GM23338 (cell line): ENCODE results near the gene MAGEA4. TPM values are rescaled to one million over a fixed set of nuclear protein-coding genes. Genes with fewer than 3 reads are reported as not detected.

ENCODE experiments used
- ATAC-seq: fragments of 200-7000 bp; cut with Tn5 transposase; 3 replicates; pipeline ENCODE4 v1.9.1; 2020
- DNase-seq: peaks from one replicate; pipeline ENCODE4 v3.0.0-alpha.2; 2015; ENCODE audit warnings: low spot score
- H2AFZ ChIP-seq: fragments of 200-600 bp; sonication (generic); 2 replicates; pipeline ENCODE4 v1.8.0; 2016; ENCODE audit warnings: antibody characterized with exemption, mild to moderate bottlenecking, moderate library complexity
- H3F3A ChIP-seq: fragments of 200-600 bp; sonication (generic); replicated peaks from 2 replicates; pipeline ENCODE4 v1.8.0; 2017; ENCODE audit warnings: antibody characterized with exemption, mixed run types, low read depth
- H3K27ac ChIP-seq: fragments of 200-600 bp; sonication (generic); 2 replicates; pipeline ENCODE4 v1.6.1; 2016; ENCODE audit warnings: low read depth
- H3K27me3 ChIP-seq: fragments of 200-600 bp; sonication (generic); 2 replicates; pipeline ENCODE4 v1.8.0; 2016; ENCODE audit warnings: mild to moderate bottlenecking, mixed run types, moderate library complexity; ENCODE audit not compliant: insufficient read depth
- H3K36me3 ChIP-seq: fragments of 200-600 bp; sonication (generic); 2 replicates; pipeline ENCODE4 v1.8.0; 2016; ENCODE audit warnings: mild to moderate bottlenecking; ENCODE audit not compliant: insufficient read depth
- H3K4me1 ChIP-seq: fragments of 200-600 bp; sonication (generic); 2 replicates; pipeline ENCODE4 v1.8.0; 2016; ENCODE audit warnings: mild to moderate bottlenecking, moderate library complexity; ENCODE audit not compliant: insufficient read depth
- H3K4me2 ChIP-seq: fragments of 200-600 bp; sonication (generic); 2 replicates; pipeline ENCODE4 v1.7.1; 2017; ENCODE audit warnings: mixed run types
- H3K4me3 ChIP-seq: fragments of 200-600 bp; sonication (generic); 2 replicates; pipeline ENCODE4 v1.6.1; 2016; ENCODE audit warnings: mixed run types
- H3K79me2 ChIP-seq: fragments of 200-600 bp; sonication (generic); replicated peaks from 2 replicates; pipeline ENCODE4 v1.8.0; 2017; ENCODE audit warnings: mild to moderate bottlenecking; ENCODE audit not compliant: insufficient read depth
- H3K9me2 ChIP-seq: fragments of 200-600 bp; sonication (generic); 2 replicates; pipeline ENCODE4 v1.8.0; 2017; ENCODE audit not compliant: insufficient read depth
- H4K20me1 ChIP-seq: fragments of 200-600 bp; sonication (generic); replicated peaks from 2 replicates; pipeline ENCODE4 v1.8.0; 2017; ENCODE audit warnings: mild to moderate bottlenecking; ENCODE audit not compliant: insufficient read depth
- H3K27ac Mint-ChIP-seq: 2 replicates; pipeline ENCODE4 v1.8.0; 2020; ENCODE audit warnings: inconsistent platforms, mild to moderate bottlenecking, moderate library complexity, mixed read lengths
- H3K27me3 Mint-ChIP-seq: 3 replicates; pipeline ENCODE4 v1.8.0; 2022; ENCODE audit warnings: low read depth, mild to moderate bottlenecking, moderate library complexity, mixed read lengths, inconsistent platforms; ENCODE audit not compliant: insufficient read depth, poor library complexity
- H3K36me3 Mint-ChIP-seq: 3 replicates; pipeline ENCODE4 v1.8.0; 2021; ENCODE audit warnings: low read depth, mild to moderate bottlenecking, inconsistent platforms, moderate library complexity, mixed read lengths
- H3K4me1 Mint-ChIP-seq: 3 replicates; pipeline ENCODE4 v1.8.0; 2020; ENCODE audit warnings: mild to moderate bottlenecking, inconsistent platforms, mixed read lengths
- H3K4me3 Mint-ChIP-seq: 3 replicates; pipeline ENCODE4 v1.8.0; 2021; ENCODE audit warnings: moderate library complexity, mild to moderate bottlenecking, inconsistent platforms, mixed read lengths
- H3K9me3 Mint-ChIP-seq: 3 replicates; pipeline ENCODE4 v1.8.0; 2020; ENCODE audit warnings: moderate library complexity, mild to moderate bottlenecking, inconsistent platforms, mixed read lengths
- CREB1 ChIP-seq: fragments of 250-450 bp; sonication (Bioruptor Pico); IDR thresholded peaks from 2 replicates; pipeline ENCODE4 v1.5.0; 2020; ENCODE audit warnings: low read depth, mild to moderate bottlenecking, moderate library complexity
- EZH2 ChIP-seq: fragments of 200-600 bp; sonication (generic); IDR thresholded peaks from one replicate; pipeline ENCODE4 v1.8.0; 2017; ENCODE audit warnings: antibody characterized with exemption, mild to moderate bottlenecking, low read depth; ENCODE audit not compliant: unreplicated experiment
- EZH2phosphoT487 ChIP-seq: fragments of 200-600 bp; sonication (generic); IDR thresholded peaks from one replicate; pipeline ENCODE4 v1.8.1; 2018; ENCODE audit warnings: antibody characterized with exemption; ENCODE audit not compliant: unreplicated experiment
- JUNB ChIP-seq: IDR thresholded peaks from one replicate; pipeline ENCODE4 v1.6.1; 2016; ENCODE audit warnings: antibody characterized with exemption; ENCODE audit not compliant: unreplicated experiment
- NANOG ChIP-seq: IDR thresholded peaks from 2 replicates; pipeline ENCODE4 v1.6.1; 2016; ENCODE audit warnings: antibody characterized with exemption, borderline replicate concordance
- POLR2AphosphoS5 ChIP-seq: IDR thresholded peaks from 2 replicates; pipeline ENCODE4 v1.6.1; 2016; ENCODE audit warnings: antibody characterized with exemption, low read depth
- STAT1 ChIP-seq: IDR thresholded peaks from one replicate; pipeline ENCODE4 v1.6.1; 2016; ENCODE audit warnings: antibody characterized with exemption; ENCODE audit not compliant: unreplicated experiment
- ZNF114 ChIP-seq: fragments of 250-450 bp; sonication (Bioruptor Pico); IDR thresholded peaks from 2 replicates; pipeline ENCODE4 v1.5.0; 2020; ENCODE audit warnings: mild to moderate bottlenecking, moderate library complexity
- ZNF331 ChIP-seq: fragments of 250-450 bp; sonication (Bioruptor Pico); IDR thresholded peaks from 2 replicates; pipeline ENCODE4 v1.5.0; 2020; ENCODE audit warnings: low read depth, mild to moderate bottlenecking, moderate library complexity
- polyA plus RNA-seq: library from polyadenylated mRNA; unstranded; fragments of >200 nt; fragmentation: Nextera tagmentation; extraction: Ambion mirVana; gene quantifications from 2 replicates; pipeline ENCODE4 v1.2.1, GENCODE V29; 2016
- total RNA-seq: library from RNA; depleted of rRNA; stranded (reverse); fragments of >200 nt; shearing (Covaris generic); gene quantifications from 2 replicates; pipeline ENCODE4 v1.2.3, GENCODE V29; 2014
- TF ChIP-seq, protein P1 (sequence below): fragments of 250-450 bp; sonication (Bioruptor Pico); IDR thresholded peaks from 2 replicates; pipeline ENCODE4 v1.5.0; 2020; ENCODE audit warnings: mild to moderate bottlenecking, moderate library complexity
- TF ChIP-seq, protein P2 (sequence below): IDR thresholded peaks from one replicate; pipeline ENCODE4 v1.6.1; 2018; ENCODE audit warnings: antibody characterized with exemption; ENCODE audit not compliant: unreplicated experiment
- TF ChIP-seq, protein P3 (sequence below), 2 experiments: fragments of 200-600 bp in 1 of 2; sonication (generic) in 1 of 2; conservative IDR thresholded peaks; 2 replicates each; pipeline versions ENCODE4 v1.5.1 to v1.6.1; 2016 to 2017; ENCODE audit warnings: antibody characterized with exemption in 2 of 2, low read depth in 2 of 2, mild to moderate bottlenecking in 2 of 2, moderate library complexity in 1 of 2
- TF ChIP-seq, protein P4 (sequence below): IDR thresholded peaks from 2 replicates; pipeline ENCODE4 v1.6.1; 2016; ENCODE audit warnings: antibody characterized with exemption

The MAGEA4 gene
- total and polyA plus RNA-seq, 2 experiments from 2014 or later: 0.73 to 2.8 TPM

DNA sequence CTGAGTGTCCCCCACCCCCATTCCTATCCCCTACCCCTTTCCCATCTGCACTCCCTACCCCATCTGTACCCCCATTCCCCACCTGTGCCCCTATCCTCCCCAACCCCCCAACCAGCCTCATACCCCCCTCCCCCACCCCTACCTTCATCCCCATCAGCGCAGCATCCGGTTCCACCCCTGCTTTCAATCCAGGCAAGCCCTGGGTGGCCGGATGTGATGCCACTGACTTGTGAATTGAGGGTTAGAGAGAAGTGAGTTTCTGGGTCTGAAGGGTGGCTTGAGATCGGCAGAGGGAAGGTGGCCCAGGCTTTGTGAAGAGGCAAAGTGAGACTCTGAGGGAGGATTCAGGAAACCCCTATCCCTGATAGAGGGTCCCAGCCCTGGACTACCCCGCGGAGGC, 7.8 kb downstream of the MAGEA4 start:
- no peak for DNase-seq
- no peak for TF ChIP-seq EZH2phosphoT487
- no peak for TF ChIP-seq ZNF331
- no peak for TF ChIP-seq EZH2
- TF ChIP-seq JUNB: no peak
- TF ChIP-seq, protein P1, sequence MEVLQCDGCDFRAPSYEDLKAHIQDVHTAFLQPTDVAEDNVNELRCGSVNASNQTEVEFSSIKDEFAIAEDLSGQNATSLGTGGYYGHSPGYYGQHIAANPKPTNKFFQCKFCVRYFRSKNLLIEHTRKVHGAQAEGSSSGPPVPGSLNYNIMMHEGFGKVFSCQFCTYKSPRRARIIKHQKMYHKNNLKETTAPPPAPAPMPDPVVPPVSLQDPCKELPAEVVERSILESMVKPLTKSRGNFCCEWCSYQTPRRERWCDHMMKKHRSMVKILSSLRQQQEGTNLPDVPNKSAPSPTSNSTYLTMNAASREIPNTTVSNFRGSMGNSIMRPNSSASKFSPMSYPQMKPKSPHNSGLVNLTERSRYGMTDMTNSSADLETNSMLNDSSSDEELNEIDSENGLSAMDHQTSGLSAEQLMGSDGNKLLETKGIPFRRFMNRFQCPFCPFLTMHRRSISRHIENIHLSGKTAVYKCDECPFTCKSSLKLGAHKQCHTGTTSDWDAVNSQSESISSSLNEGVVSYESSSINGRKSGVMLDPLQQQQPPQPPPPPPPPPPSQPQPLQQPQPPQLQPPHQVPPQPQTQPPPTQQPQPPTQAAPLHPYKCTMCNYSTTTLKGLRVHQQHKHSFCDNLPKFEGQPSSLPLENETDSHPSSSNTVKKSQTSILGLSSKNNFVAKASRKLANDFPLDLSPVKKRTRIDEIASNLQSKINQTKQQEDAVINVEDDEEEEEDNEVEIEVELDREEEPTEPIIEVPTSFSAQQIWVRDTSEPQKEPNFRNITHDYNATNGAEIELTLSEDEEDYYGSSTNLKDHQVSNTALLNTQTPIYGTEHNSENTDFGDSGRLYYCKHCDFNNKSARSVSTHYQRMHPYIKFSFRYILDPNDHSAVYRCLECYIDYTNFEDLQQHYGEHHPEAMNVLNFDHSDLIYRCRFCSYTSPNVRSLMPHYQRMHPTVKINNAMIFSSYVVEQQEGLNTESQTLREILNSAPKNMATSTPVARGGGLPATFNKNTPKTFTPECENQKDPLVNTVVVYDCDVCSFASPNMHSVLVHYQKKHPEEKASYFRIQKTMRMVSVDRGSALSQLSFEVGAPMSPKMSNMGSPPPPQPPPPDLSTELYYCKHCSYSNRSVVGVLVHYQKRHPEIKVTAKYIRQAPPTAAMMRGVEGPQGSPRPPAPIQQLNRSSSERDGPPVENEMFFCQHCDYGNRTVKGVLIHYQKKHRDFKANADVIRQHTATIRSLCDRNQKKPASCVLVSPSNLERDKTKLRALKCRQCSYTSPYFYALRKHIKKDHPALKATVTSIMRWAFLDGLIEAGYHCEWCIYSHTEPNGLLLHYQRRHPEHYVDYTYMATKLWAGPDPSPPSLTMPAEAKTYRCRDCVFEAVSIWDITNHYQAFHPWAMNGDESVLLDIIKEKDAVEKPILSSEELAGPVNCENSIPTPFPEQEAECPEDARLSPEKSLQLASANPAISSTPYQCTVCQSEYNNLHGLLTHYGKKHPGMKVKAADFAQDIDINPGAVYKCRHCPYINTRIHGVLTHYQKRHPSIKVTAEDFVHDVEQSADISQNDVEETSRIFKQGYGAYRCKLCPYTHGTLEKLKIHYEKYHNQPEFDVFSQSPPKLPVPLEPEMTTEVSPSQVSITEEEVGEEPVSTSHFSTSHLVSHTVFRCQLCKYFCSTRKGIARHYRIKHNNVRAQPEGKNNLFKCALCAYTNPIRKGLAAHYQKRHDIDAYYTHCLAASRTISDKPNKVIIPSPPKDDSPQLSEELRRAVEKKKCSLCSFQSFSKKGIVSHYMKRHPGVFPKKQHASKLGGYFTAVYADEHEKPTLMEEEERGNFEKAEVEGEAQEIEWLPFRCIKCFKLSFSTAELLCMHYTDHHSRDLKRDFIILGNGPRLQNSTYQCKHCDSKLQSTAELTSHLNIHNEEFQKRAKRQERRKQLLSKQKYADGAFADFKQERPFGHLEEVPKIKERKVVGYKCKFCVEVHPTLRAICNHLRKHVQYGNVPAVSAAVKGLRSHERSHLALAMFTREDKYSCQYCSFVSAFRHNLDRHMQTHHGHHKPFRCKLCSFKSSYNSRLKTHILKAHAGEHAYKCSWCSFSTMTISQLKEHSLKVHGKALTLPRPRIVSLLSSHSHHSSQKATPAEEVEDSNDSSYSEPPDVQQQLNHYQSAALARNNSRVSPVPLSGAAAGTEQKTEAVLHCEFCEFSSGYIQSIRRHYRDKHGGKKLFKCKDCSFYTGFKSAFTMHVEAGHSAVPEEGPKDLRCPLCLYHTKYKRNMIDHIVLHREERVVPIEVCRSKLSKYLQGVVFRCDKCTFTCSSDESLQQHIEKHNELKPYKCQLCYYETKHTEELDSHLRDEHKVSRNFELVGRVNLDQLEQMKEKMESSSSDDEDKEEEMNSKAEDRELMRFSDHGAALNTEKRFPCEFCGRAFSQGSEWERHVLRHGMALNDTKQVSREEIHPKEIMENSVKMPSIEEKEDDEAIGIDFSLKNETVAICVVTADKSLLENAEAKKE (CRISPR knock-in tag): no peak
- no peak for TF ChIP-seq NANOG
- TF ChIP-seq STAT1: no peak
- TF ChIP-seq, protein P2, sequence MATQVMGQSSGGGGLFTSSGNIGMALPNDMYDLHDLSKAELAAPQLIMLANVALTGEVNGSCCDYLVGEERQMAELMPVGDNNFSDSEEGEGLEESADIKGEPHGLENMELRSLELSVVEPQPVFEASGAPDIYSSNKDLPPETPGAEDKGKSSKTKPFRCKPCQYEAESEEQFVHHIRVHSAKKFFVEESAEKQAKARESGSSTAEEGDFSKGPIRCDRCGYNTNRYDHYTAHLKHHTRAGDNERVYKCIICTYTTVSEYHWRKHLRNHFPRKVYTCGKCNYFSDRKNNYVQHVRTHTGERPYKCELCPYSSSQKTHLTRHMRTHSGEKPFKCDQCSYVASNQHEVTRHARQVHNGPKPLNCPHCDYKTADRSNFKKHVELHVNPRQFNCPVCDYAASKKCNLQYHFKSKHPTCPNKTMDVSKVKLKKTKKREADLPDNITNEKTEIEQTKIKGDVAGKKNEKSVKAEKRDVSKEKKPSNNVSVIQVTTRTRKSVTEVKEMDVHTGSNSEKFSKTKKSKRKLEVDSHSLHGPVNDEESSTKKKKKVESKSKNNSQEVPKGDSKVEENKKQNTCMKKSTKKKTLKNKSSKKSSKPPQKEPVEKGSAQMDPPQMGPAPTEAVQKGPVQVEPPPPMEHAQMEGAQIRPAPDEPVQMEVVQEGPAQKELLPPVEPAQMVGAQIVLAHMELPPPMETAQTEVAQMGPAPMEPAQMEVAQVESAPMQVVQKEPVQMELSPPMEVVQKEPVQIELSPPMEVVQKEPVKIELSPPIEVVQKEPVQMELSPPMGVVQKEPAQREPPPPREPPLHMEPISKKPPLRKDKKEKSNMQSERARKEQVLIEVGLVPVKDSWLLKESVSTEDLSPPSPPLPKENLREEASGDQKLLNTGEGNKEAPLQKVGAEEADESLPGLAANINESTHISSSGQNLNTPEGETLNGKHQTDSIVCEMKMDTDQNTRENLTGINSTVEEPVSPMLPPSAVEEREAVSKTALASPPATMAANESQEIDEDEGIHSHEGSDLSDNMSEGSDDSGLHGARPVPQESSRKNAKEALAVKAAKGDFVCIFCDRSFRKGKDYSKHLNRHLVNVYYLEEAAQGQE: no peak
- no peak for TF ChIP-seq ZNF114 (CRISPR knock-in tag)
- TF ChIP-seq POLR2AphosphoS5: no peak
- TF ChIP-seq, protein P3, sequence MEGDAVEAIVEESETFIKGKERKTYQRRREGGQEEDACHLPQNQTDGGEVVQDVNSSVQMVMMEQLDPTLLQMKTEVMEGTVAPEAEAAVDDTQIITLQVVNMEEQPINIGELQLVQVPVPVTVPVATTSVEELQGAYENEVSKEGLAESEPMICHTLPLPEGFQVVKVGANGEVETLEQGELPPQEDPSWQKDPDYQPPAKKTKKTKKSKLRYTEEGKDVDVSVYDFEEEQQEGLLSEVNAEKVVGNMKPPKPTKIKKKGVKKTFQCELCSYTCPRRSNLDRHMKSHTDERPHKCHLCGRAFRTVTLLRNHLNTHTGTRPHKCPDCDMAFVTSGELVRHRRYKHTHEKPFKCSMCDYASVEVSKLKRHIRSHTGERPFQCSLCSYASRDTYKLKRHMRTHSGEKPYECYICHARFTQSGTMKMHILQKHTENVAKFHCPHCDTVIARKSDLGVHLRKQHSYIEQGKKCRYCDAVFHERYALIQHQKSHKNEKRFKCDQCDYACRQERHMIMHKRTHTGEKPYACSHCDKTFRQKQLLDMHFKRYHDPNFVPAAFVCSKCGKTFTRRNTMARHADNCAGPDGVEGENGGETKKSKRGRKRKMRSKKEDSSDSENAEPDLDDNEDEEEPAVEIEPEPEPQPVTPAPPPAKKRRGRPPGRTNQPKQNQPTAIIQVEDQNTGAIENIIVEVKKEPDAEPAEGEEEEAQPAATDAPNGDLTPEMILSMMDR (conservative IDR thresholded peaks at IDR 0.05; ENCODE audit: low read depth in 2 of 2): no peak
- TF ChIP-seq CREB1 (CRISPR knock-in tag): no peak
- TF ChIP-seq, protein P4, sequence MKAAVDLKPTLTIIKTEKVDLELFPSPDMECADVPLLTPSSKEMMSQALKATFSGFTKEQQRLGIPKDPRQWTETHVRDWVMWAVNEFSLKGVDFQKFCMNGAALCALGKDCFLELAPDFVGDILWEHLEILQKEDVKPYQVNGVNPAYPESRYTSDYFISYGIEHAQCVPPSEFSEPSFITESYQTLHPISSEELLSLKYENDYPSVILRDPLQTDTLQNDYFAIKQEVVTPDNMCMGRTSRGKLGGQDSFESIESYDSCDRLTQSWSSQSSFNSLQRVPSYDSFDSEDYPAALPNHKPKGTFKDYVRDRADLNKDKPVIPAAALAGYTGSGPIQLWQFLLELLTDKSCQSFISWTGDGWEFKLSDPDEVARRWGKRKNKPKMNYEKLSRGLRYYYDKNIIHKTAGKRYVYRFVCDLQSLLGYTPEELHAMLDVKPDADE: no peak
- H3K4me1 ChIP-seq: no peaks in the 10 kb centered on the region
- H3K4me3 ChIP-seq: no peak overlapping the region
- Mint-ChIP-seq H3K27ac (no peak overlapping the region), H3K4me3 (no peak overlapping the region), H3K36me3 (no peaks in the 10 kb centered on the region), H3K9me3 (no peaks in the 10 kb centered on the region), H3K4me1 (no peaks in the 10 kb centered on the region), H3K27me3 (peaks cover 2% of the 10 kb centered on the region)
- ATAC-seq: no peak
- no peaks in the 10 kb centered on the region for H3K9me2 ChIP-seq
- no peaks in the 10 kb centered on the region for H3F3A ChIP-seq
- H3K79me2 ChIP-seq: no peaks in the 10 kb centered on the region
- no peaks in the 10 kb centered on the region for H3K27me3 ChIP-seq
- no peak overlapping the region for H3K4me2 ChIP-seq
- no peak overlapping the region for H2AFZ ChIP-seq
- no peaks in the 10 kb centered on the region for H4K20me1 ChIP-seq
- no peak overlapping the region for H3K27ac ChIP-seq
- no peaks in the 10 kb centered on the region for H3K36me3 ChIP-seq
